ENCODE measurements around the gene OR5C1. TPM values are rescaled to one million over a fixed set of nuclear protein-coding genes. Genes with fewer than 3 reads are reported as not detected.
"Not testable (repeated sequence)": the region's sequence is repeated elsewhere in the genome, so short reads cannot be mapped to it uniquely, and the experiment has no call there.

The OR5C1 gene
- total and polyA plus RNA-seq, 7 donors, result not detected

DNA sequence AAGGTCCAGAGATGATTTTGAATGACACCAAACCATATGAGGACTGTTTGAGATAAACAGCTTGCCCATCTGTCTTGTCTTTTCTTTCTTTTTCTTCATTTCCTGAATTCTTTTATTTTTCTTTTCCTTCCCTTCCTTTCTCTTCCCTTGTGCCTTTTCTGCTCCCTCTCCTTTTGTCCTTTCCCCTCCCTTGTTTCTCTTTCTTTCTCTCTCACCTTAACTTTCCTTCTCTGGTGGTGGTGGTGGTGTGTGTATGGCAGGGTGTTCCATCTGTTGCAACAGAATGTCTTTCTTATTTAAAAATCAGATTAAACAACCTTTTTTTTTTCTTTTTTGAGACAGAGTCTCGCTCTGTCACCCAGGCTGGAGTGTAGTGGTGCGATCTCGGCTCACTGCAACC is 43.5 kb downstream of the OR5C1 start:
- DNase-seq, result no peak
- intact Hi-C loops (cut with DNase I), result no loop called here
- H3K27me3 ChIP-seq (ENCODE audit: insufficient read depth in 3 of 3, low read length in 2 of 3), result no peaks in the 10 kb centered on the region
- WGBS, 3 donors, result 87 to 93% (median 88%) methylated on average over 3 of the region's 3 CpGs
- H3K27ac ChIP-seq, result peak overlapping the region; percentile 39
- peaks cover 5% of the 10 kb centered on the region for H3K4me1 ChIP-seq
- TF ChIP-seq, protein P1, sequence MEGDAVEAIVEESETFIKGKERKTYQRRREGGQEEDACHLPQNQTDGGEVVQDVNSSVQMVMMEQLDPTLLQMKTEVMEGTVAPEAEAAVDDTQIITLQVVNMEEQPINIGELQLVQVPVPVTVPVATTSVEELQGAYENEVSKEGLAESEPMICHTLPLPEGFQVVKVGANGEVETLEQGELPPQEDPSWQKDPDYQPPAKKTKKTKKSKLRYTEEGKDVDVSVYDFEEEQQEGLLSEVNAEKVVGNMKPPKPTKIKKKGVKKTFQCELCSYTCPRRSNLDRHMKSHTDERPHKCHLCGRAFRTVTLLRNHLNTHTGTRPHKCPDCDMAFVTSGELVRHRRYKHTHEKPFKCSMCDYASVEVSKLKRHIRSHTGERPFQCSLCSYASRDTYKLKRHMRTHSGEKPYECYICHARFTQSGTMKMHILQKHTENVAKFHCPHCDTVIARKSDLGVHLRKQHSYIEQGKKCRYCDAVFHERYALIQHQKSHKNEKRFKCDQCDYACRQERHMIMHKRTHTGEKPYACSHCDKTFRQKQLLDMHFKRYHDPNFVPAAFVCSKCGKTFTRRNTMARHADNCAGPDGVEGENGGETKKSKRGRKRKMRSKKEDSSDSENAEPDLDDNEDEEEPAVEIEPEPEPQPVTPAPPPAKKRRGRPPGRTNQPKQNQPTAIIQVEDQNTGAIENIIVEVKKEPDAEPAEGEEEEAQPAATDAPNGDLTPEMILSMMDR (IDR thresholded peaks at IDR 0.05), result no peak
- H3K36me3 ChIP-seq (ENCODE audit: insufficient read depth in 1 of 2, low read depth in 1 of 2), result no peaks in the 10 kb centered on the region
- no peak overlapping the region for H3K4me3 ChIP-seq
- ATAC-seq, result no peak
- no peaks in the 10 kb centered on the region for H3K9me3 ChIP-seq

DNA sequence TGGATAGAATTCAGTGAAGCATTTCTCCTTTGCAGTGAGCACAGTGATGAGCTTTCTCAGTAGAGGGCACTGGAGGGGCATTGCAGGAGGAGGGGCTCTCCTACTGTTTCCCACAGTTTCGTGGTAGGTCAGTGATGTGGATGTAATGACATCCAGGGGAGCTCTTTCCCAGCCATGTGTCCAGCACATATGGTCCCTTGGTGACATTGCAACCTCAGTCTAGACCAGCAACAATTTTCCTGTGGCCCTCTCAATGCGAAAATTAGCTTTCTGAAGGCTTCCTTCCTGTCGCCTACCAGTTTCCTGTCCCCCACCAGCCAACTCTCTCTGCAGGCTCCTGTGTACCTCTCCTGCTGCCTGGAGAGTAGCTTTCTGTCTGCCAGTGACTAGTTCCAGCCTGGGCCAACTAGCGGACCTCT is 46.6 kb downstream of the OR5C1 start:
- 51 to 56% (median 53%) methylated on average over 4 of the region's 4 CpGs for WGBS, 3 donors
- ATAC-seq (no peak), DNase-seq (no peak)
- Histone ChIP-seq H3K4me3 (no peak overlapping the region), H3K9me3 (no peaks in the 10 kb centered on the region), H3K36me3 (ENCODE audit: insufficient read depth in 1 of 2, low read depth in 1 of 2) (no peaks in the 10 kb centered on the region), H3K4me1 (no peaks in the 10 kb centered on the region), H3K27ac (no peak overlapping the region), H3K27me3 (ENCODE audit: insufficient read depth in 3 of 3, low read length in 2 of 3) (no peaks in the 10 kb centered on the region)
- TF ChIP-seq, protein P1 (IDR thresholded peaks at IDR 0.05), result no peak
- intact Hi-C loops (cut with DNase I), result no loop called here

DNA sequence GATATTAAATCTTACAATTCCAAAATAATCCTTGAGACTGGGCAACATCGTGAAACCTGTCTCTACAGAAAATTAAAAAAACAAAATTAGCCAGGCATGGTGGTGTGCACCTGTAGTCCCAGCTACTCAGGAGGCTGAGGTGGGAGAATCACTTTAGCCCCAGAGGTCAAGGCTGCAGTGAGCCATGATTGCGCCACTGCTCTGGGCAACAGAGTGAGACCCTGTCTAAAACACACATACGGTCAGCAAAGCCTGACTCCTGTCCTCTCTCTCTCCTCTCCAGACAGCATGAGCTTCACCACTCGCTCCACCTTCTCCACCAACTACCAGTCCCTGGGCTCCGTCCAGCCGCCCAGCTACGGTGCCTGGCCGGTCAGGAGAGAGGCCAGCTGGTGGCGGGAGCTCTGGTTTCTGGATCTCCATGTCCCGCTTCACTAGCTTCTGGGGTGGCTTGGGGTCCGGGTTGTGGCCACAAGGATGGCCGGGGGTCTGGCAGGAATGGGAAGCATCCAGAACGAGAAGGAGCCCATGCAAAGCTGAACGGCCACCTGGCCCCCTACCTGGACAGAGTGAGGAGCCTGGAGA is 48.6 kb downstream of the OR5C1 start:
- ATAC-seq, result no peak
- Histone ChIP-seq H3K9me3 (no peaks in the 10 kb centered on the region), H3K27me3 (ENCODE audit: insufficient read depth in 3 of 3, low read length in 2 of 3) (no peaks in the 10 kb centered on the region), H3K4me1 (no peaks in the 10 kb centered on the region), H3K36me3 (ENCODE audit: insufficient read depth in 1 of 2, low read depth in 1 of 2) (no peaks in the 10 kb centered on the region), H3K27ac (no peak overlapping the region), H3K4me3 (no peak overlapping the region)
- TF ChIP-seq, protein P1 (IDR thresholded peaks at IDR 0.05), result no peak
- DNase-seq, result no peak
- 92 to 95% (median 92%) methylated on average over 14 of the region's 14 CpGs for WGBS, 3 donors
- intact Hi-C loops (cut with DNase I), result no loop called here

DNA sequence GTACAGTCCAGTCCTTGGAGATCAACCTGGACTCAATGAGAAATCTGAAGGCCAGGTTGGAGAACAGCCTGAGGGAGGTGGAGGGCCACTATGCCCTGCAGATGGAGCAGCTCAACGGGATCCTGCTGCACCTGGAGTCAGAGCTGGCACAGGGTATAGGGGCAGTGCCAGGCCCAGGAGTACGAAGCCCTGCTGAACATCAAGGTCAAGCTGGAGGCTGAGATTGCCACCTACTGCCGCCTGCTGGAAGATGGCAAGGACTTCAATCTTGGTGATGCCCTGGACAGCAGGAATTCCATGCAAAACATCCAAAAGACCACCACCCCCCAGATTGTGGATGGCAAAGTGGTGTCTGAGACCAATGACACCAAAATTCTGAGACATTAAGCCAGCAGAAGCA is 49.7 kb downstream of the OR5C1 start:
- H3K4me3 ChIP-seq; ATAC-seq; DNase-seq; H3K27me3 ChIP-seq (ENCODE audit: insufficient read depth in 3 of 3, low read length in 2 of 3); intact Hi-C loops (cut with DNase I); H3K9me3 ChIP-seq; H3K27ac ChIP-seq; H3K36me3 ChIP-seq (ENCODE audit: insufficient read depth in 1 of 2, low read depth in 1 of 2); H3K4me1 ChIP-seq: not testable (repeated sequence)
- 68 to 74% (median 72%) methylated on average over 3 of the region's 3 CpGs for WGBS, 3 donors

Other genes starting within 250 kb of the OR5C1 start
- not detected for gene OR1N2, start 235.8 kb upstream of the OR5C1 start, total RNA-seq
- gene OR1N2, start 235.8 kb upstream of the OR5C1 start, polyA plus RNA-seq, result not detected
- not detected for gene OR1L8, start 205.5 kb upstream of the OR5C1 start, total RNA-seq
- gene OR1L8, start 205.5 kb upstream of the OR5C1 start, polyA plus RNA-seq, result not detected
- not detected for gene OR1Q1, start 174.2 kb upstream of the OR5C1 start, total RNA-seq
- not detected for gene OR1Q1, start 174.2 kb upstream of the OR5C1 start, polyA plus RNA-seq
- gene OR1B1, start 131.3 kb upstream of the OR5C1 start, total RNA-seq, result not detected
- gene OR1B1, start 131.3 kb upstream of the OR5C1 start, polyA plus RNA-seq, result not detected
- not detected for gene OR1L1, start 127.2 kb upstream of the OR5C1 start, total RNA-seq
- gene OR1L1, start 127.2 kb upstream of the OR5C1 start, polyA plus RNA-seq, result not detected
- gene OR1L3, start 113.8 kb upstream of the OR5C1 start, total RNA-seq, result not detected
- gene OR1L3, start 113.8 kb upstream of the OR5C1 start, polyA plus RNA-seq, result not detected
- not detected for gene OR1L4, start 64.9 kb upstream of the OR5C1 start, total RNA-seq
- not detected for gene OR1L4, start 64.9 kb upstream of the OR5C1 start, polyA plus RNA-seq
- not detected for gene OR1L6, start 46.6 kb upstream of the OR5C1 start, total RNA-seq
- gene OR1L6, start 46.6 kb upstream of the OR5C1 start, polyA plus RNA-seq, result not detected
- not detected for gene OR1K1, start 11.2 kb downstream of the OR5C1 start, total RNA-seq
- not detected for gene OR1K1, start 11.2 kb downstream of the OR5C1 start, polyA plus RNA-seq
- gene PDCL, start 39.7 kb downstream of the OR5C1 start, total RNA-seq, result 1 to 10 TPM; 4.1 to 5.7 (median 4.5) TPM
- gene PDCL, start 39.7 kb downstream of the OR5C1 start, polyA plus RNA-seq, result 1 to 10 TPM; 3.8 to 5.1 (median 4.7) TPM
- 10 to 100 TPM; 24.8 to 33.7 (median 31.6) TPM for gene RC3H2, start 116.4 kb downstream of the OR5C1 start, total RNA-seq
- 10 to 100 TPM in 2 of 3 donors, 1 to 10 TPM in 1; 5.6 to 23.4 (median 11.3) TPM for gene RC3H2, start 116.4 kb downstream of the OR5C1 start, polyA plus RNA-seq
- gene ZBTB6, start 124.4 kb downstream of the OR5C1 start, total RNA-seq, result 1 to 10 TPM; 6.1 to 8.7 (median 6.4) TPM
- gene ZBTB6, start 124.4 kb downstream of the OR5C1 start, polyA plus RNA-seq, result 10 to 100 TPM in 1 of 3 donors, 1 to 10 TPM in 2; 3.9 to 12.6 (median 3.9) TPM
- 1 to 10 TPM; 2.0 to 4.8 (median 2.8) TPM for gene ZBTB26, start 142.6 kb downstream of the OR5C1 start, total RNA-seq
- gene ZBTB26, start 142.6 kb downstream of the OR5C1 start, polyA plus RNA-seq, result 1 to 10 TPM; 2.2 to 4.3 (median 3.9) TPM
- 10 to 100 TPM; 32.8 to 57.9 (median 39.2) TPM for gene RABGAP1, start 152.1 kb downstream of the OR5C1 start, total RNA-seq
- gene RABGAP1, start 152.1 kb downstream of the OR5C1 start, polyA plus RNA-seq, result 10 to 100 TPM; 15.5 to 33.8 (median 16.1) TPM
- gene GPR21, start 244.7 kb downstream of the OR5C1 start, total RNA-seq, result under 1 TPM in 1 of 4 donors, not detected in 3; 0.64 TPM
- under 1 TPM in 2 of 3 donors, not detected in 1; 0.05 to 0.12 TPM for gene GPR21, start 244.7 kb downstream of the OR5C1 start, polyA plus RNA-seq